PFSK-1 (cell line): ENCODE data around the gene GATA3.
A peak's percentile ranks its signal among the peaks of the same experiment; 100 is the strongest.

Experiments
- FOXP2 ChIP-seq: optimal IDR thresholded peaks from 2 replicates; pipeline ENCODE3; 2011; ENCODE audit warnings: borderline replicate concordance, control low read depth, inconsistent platforms; ENCODE audit not compliant: insufficient read depth; ENCODE audit errors: extremely low read length, extremely low read depth
- POLR2AphosphoS5 ChIP-seq: IDR thresholded peaks from 2 replicates; pipeline ENCODE4 v1.6.1; 2012; ENCODE audit warnings: low read depth, mild to moderate bottlenecking, control low read depth, low read length, moderate library complexity
- REST ChIP-seq, 2 experiments: IDR thresholded peaks; 2 replicates each; pipeline versions ENCODE4 v1.6.1 to v1.8.0; 2011 to 2012; ENCODE audit warnings: low read depth in 2 of 2, low read length in 2 of 2, control low read depth in 1 of 2, inconsistent platforms in 1 of 2, mild to moderate bottlenecking in 1 of 2, moderate library complexity in 1 of 2; ENCODE audit not compliant: insufficient read depth in 1 of 2
- SIN3A ChIP-seq: IDR thresholded peaks from 2 replicates; pipeline ENCODE4 v1.6.1; 2012; ENCODE audit warnings: mild to moderate bottlenecking, low read length, moderate library complexity, borderline replicate concordance; ENCODE audit not compliant: insufficient read depth
- TAF1 ChIP-seq: IDR thresholded peaks from 2 replicates; pipeline ENCODE4 v1.6.1; 2012; ENCODE audit warnings: low read length, control low read depth, borderline replicate concordance; ENCODE audit not compliant: insufficient read depth

The GATA3 gene

GRCh38 chr10:8063128-8063908, 8.8 kb downstream of the GATA3 start:
- TF ChIP-seq TAF1 (no peak), SIN3A (no peak), POLR2AphosphoS5 (0 out of 2 replicates have a peak, but pooled peaks have one; percentile 3)

GRCh38 chr10:8063935-8064334, 9.4 kb downstream of the GATA3 start:
- no peak for TF ChIP-seq TAF1
- no peak for TF ChIP-seq FOXP2
- 0 out of 2 replicates have a peak, but pooled peaks have one; percentile 6 for TF ChIP-seq POLR2AphosphoS5
- TF ChIP-seq REST (IDR thresholded peaks at IDR 0.05; ENCODE audit: insufficient read depth in 1 of 2, low read depth in 2 of 2, low read length in 2 of 2): no peak
- TF ChIP-seq SIN3A: no peak

DNA sequence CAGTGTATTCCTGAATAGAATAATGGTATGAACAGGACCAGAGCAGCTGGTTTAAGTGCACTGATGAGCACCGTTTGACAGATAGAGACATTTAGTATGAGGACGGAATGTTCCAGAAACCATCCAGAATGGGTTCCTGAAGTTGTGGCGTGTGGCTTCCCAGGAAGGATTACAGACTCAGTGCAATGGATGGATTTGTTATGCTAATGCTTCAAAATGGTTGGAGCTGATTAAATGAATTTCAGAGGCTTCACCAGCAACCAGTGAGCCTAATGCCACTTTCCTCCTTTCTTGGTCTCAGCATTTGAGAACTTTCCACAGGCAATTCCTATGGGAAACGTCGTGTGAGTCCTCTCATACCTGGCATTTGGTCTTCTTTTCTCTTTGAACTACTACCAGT, 9.9 kb downstream of the GATA3 start:
- TF ChIP-seq FOXP2 (no peak), TAF1 (no peak), REST (IDR thresholded peaks at IDR 0.05; ENCODE audit: insufficient read depth in 1 of 2, low read depth in 2 of 2, low read length in 2 of 2) (no peak), POLR2AphosphoS5 (no peak), SIN3A (no peak)

DNA sequence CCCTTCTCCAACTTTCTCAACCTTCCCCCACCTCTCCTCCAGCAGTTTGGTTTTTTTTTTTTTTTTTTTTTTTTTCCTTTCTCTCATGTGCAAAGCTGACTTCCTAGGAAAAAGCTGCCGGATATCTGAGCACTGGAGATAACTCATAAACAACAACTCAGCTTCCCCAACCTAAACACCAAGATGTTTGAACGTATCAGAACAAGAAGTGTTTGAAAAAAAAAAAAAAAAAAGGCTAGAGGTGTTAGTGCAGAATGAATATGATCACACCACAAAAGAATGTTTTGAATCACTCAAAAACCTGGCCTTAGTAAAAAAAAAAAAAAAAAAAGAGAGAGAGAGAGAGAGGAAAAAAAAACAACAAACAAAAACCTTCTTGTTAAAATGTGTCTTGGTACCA, 11.2 kb downstream of the GATA3 start:
- no peak for TF ChIP-seq REST (IDR thresholded peaks at IDR 0.05; ENCODE audit: insufficient read depth in 1 of 2, low read depth in 2 of 2, low read length in 2 of 2)
- no peak for TF ChIP-seq SIN3A
- TF ChIP-seq TAF1: no peak
- no peak for TF ChIP-seq POLR2AphosphoS5
- TF ChIP-seq FOXP2: no peak

- no peak for TF ChIP-seq REST (IDR thresholded peaks at IDR 0.05; ENCODE audit: insufficient read depth in 1 of 2, low read depth in 2 of 2, low read length in 2 of 2)
- TF ChIP-seq FOXP2: no peak
- no peak for TF ChIP-seq SIN3A
- no peak for TF ChIP-seq TAF1
- TF ChIP-seq POLR2AphosphoS5: no peak
These were observed 11.6 kb downstream of the GATA3 start for GRCh38 chr10:8066124-8066523.
